ENCODE results near the gene GPR55. TPM values are rescaled to one million over a fixed set of nuclear protein-coding genes. Genes with fewer than 3 reads are reported as not detected.

Gene GPR55
- total RNA-seq, 1 experiment from 2014 or later, result not detected

DNA sequence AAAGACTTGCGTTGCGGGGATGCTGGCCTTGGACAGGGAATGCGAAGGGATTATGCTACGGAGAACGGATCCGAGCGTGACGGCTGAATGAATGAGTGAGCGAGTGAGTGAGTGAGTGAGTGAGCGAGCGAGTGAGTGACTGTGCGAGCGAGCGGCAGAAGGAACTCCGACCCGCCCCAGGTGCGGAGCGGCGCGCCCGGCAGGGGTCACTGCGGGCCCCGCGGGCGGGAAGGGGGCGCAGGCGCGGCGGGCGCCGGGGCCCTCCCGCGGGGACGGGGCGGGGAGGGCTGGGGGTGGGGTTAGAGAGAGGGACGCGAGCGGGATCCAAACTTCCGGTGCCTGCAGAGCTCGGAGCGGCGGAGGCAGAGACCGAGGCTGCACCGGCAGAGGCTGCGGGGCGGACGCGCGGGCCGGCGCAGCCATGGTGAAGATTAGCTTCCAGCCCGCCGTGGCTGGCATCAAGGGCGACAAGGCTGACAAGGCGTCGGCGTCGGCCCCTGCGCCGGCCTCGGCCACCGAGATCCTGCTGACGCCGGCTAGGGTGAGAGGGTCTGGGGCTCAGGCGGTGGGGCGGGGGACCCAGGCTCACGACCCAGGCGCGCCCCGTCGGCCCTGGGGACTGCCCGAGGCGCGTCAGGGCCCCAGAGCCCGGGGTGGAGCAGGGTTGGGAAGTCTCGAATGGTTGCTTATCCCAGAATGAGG is 60.3 kb downstream of the GPR55 start, which contains the start of gene ITM2C:
Gene ITM2C (plus strand): TSS at position 338 of the 702 bp plus-strand sequence. CDS start 84 bp downstream, at position 422.
- intact Hi-C loops (cut with micrococcal nuclease; ENCODE audit: unreplicated experiment), result no loop called here
- no peaks in the 10 kb centered on the region for H3K9me3 Mint-ChIP-seq (ENCODE audit: low read depth, unreplicated experiment)
- BruUV-seq (replicated peaks), result no TSS peak
- H3K27me3 Mint-ChIP-seq (ENCODE audit: unreplicated experiment), result peaks cover 44% of the 10 kb centered on the region
- DNase-seq, result peak; percentile 83
- peak within 1 kb of the TSS; percentile 23 for H3K27ac Mint-ChIP-seq (ENCODE audit: unreplicated experiment)
- CTCF ChIA-PET, result interaction anchor here (0.6 to 1.4 kb wide), 3 partner anchors 10 to 1476 kb away, joined by 3 to 7 read pairs (median 4); no protein-coding TSS in a partner anchor
- H3K36me3 Mint-ChIP-seq (ENCODE audit: insufficient read depth, unreplicated experiment), result peaks cover 24% of the 10 kb centered on the region
- TF ChIP-seq, protein P1, sequence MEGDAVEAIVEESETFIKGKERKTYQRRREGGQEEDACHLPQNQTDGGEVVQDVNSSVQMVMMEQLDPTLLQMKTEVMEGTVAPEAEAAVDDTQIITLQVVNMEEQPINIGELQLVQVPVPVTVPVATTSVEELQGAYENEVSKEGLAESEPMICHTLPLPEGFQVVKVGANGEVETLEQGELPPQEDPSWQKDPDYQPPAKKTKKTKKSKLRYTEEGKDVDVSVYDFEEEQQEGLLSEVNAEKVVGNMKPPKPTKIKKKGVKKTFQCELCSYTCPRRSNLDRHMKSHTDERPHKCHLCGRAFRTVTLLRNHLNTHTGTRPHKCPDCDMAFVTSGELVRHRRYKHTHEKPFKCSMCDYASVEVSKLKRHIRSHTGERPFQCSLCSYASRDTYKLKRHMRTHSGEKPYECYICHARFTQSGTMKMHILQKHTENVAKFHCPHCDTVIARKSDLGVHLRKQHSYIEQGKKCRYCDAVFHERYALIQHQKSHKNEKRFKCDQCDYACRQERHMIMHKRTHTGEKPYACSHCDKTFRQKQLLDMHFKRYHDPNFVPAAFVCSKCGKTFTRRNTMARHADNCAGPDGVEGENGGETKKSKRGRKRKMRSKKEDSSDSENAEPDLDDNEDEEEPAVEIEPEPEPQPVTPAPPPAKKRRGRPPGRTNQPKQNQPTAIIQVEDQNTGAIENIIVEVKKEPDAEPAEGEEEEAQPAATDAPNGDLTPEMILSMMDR (IDR thresholded peaks at IDR 0.05; ENCODE audit: unreplicated experiment), result peak; percentile 62
- H3K4me1 Mint-ChIP-seq (ENCODE audit: low read depth, unreplicated experiment), result peaks cover 21% of the 10 kb centered on the region
- peak within 1 kb of the TSS; percentile 87 for H3K4me3 Mint-ChIP-seq (ENCODE audit: low read depth, unreplicated experiment)

DNA sequence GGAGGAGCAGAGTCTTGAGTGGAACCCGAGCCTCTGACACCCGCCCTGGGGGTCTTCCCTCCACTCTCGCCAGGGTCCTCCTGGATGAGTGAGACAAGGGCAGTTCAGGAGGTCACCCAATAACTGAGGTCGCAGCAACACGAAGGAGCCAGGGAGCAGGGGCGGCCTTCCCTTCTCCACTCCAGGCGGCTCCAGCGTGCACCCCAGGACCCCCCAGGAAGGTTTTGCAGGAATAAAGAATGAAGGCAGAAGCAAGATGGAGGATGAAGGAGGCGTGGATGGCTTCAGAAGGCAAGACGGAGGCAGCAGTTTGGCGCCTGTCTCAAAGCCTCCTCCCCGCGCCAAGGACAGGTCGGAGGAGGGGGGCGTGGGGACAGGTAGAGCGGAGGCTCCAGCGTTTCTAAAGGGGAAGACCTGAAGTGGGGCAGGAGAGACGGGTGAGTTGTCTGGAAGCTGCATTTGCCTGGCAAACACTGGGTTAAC is 60.9 kb downstream of the GPR55 start:
- Mint-ChIP-seq H3K9me3 (ENCODE audit: low read depth, unreplicated experiment) (no peaks in the 10 kb centered on the region), H3K36me3 (ENCODE audit: insufficient read depth, unreplicated experiment) (peaks cover 24% of the 10 kb centered on the region), H3K4me1 (ENCODE audit: low read depth, unreplicated experiment) (peaks cover 21% of the 10 kb centered on the region), H3K27ac (ENCODE audit: unreplicated experiment) (peak overlapping the region; percentile 23), H3K4me3 (ENCODE audit: low read depth, unreplicated experiment) (peak overlapping the region; percentile 87), H3K27me3 (ENCODE audit: unreplicated experiment) (peaks cover 44% of the 10 kb centered on the region)
- intact Hi-C loops (cut with micrococcal nuclease; ENCODE audit: unreplicated experiment), result no loop called here
- TF ChIP-seq, protein P1 (IDR thresholded peaks at IDR 0.05; ENCODE audit: unreplicated experiment), result no peak
- BruUV-seq (replicated peaks), result no TSS peak
- DNase-seq, result no peak
- CTCF ChIA-PET, result interaction anchor here (1.0 kb wide), 1 partner anchor 40 kb away, joined by 4 read pairs; no protein-coding TSS in a partner anchor

DNA sequence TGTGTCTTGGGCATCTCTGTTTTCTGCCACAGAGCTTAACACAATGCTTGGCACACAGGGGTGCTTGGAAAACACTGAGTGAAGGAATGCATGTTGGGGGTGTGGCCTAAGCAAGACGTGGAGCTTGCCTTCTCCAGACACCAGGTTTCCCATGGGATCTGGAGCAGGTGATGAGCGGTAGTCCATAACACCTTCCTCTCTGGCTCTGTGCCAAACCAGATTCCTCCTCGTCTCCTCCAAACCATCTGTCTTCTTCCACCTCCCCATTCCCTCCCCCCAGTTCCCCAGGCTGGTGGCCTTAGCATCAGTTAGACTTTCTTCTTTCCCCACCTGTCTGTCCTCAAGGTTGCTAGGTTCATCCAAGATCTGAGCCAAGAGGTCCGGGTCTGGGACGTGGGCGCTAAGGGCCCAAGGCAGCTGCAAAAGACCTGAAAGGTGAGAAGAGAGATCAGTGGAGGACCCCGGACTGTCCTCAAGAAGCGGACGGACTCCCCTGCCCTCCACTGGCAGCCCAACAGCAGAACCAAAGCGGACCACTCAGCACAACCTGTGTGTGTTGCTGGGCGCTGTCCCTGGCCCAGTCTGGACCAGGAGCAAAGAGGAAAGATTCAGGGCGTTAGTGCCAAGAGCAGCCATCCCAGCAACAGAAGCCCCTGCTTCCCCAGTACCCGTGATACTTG is 61.5 kb downstream of the GPR55 start:
- Mint-ChIP-seq H3K27ac (ENCODE audit: unreplicated experiment) (no peak overlapping the region), H3K36me3 (ENCODE audit: insufficient read depth, unreplicated experiment) (peaks cover 24% of the 10 kb centered on the region), H3K4me1 (ENCODE audit: low read depth, unreplicated experiment) (peaks cover 21% of the 10 kb centered on the region), H3K27me3 (ENCODE audit: unreplicated experiment) (peaks cover 44% of the 10 kb centered on the region), H3K9me3 (ENCODE audit: low read depth, unreplicated experiment) (no peaks in the 10 kb centered on the region), H3K4me3 (ENCODE audit: low read depth, unreplicated experiment) (peak overlapping the region; percentile 87)
- DNase-seq, result no peak
- intact Hi-C loops (cut with micrococcal nuclease; ENCODE audit: unreplicated experiment), result no loop called here
- TF ChIP-seq, protein P1 (IDR thresholded peaks at IDR 0.05; ENCODE audit: unreplicated experiment), result no peak
- BruUV-seq (replicated peaks), result no TSS peak
- CTCF ChIA-PET, result no interaction called here

DNA sequence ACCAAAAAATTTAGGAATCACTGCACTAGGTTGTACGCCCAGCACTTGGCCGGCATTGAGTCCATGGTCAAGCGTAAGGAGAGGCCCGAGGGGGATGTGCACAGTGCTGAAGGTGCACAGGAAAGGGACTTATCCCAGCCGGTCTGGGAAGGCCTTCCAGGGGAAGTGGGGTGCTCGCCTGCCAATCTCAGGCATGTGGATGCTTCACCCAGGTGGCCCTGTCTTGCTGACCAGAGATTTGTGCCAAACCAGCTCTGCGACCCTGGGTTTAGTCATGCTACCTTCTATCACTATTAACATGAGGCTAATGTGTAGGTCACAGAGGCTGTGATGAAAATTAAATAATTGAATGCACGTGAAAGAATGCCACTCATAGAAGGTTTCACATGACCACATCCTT is 62.0 kb downstream of the GPR55 start:
- TF ChIP-seq, protein P1 (IDR thresholded peaks at IDR 0.05; ENCODE audit: unreplicated experiment), result no peak
- intact Hi-C loops (cut with micrococcal nuclease; ENCODE audit: unreplicated experiment), result no loop called here

More for the DNA sequence above, 62.0 kb downstream of the GPR55 start:
- peaks cover 21% of the 10 kb centered on the region for H3K4me1 Mint-ChIP-seq (ENCODE audit: low read depth, unreplicated experiment)
- CTCF ChIA-PET, result no interaction called here
- H3K4me3 Mint-ChIP-seq (ENCODE audit: low read depth, unreplicated experiment), result no peak overlapping the region
- H3K27me3 Mint-ChIP-seq (ENCODE audit: unreplicated experiment), result peaks cover 46% of the 10 kb centered on the region
- H3K36me3 Mint-ChIP-seq (ENCODE audit: insufficient read depth, unreplicated experiment), result peaks cover 24% of the 10 kb centered on the region
- no peaks in the 10 kb centered on the region for H3K9me3 Mint-ChIP-seq (ENCODE audit: low read depth, unreplicated experiment)
- no peak for DNase-seq
- no TSS peak for BruUV-seq (replicated peaks)
- no peak overlapping the region for H3K27ac Mint-ChIP-seq (ENCODE audit: unreplicated experiment)
